Hematopoietic multipotent progenitor cell treated with erythropoietin and hydrocortisone succinate and interleukin-3 and kit ligand, for 6 days (in vitro differentiated cells): Measurements from ENCODE around the gene ST6GALNAC1.
"Not testable (repeated sequence)": the region's sequence is repeated elsewhere in the genome, so short reads cannot be mapped to it uniquely, and the experiment has no call there.

Experiments
- DNase-seq: peaks from one replicate; pipeline ENCODE4 v3.0.0-alpha.2; 2015

Gene ST6GALNAC1

GRCh38 chr17:76611080-76611749 lies 32.3 kb downstream of the ST6GALNAC1 start:
- not testable (repeated sequence) for DNase-seq

- not testable (repeated sequence) for DNase-seq
Measured at GRCh38 chr17:76606685-76607084, 36.9 kb downstream of the ST6GALNAC1 start.

GRCh38 chr17:76601065-76601464 lies 42.5 kb downstream of the ST6GALNAC1 start:
- no peak for DNase-seq

GRCh38 chr17:76599694-76600460 lies 43.7 kb downstream of the ST6GALNAC1 start:
- peak; percentile 51 for DNase-seq

- peak; percentile 28 for DNase-seq
Measured at GRCh38 chr17:76598004-76598439, 45.5 kb downstream of the ST6GALNAC1 start.

GRCh38 chr17:76597156-76598003 lies 46.2 kb downstream of the ST6GALNAC1 start:
- no peak for DNase-seq

- DNase-seq: no peak
Measured at GRCh38 chr17:76594690-76595089, 48.9 kb downstream of the ST6GALNAC1 start.

GRCh38 chr17:76593959-76594358 lies 49.6 kb downstream of the ST6GALNAC1 start:
- no peak for DNase-seq

GRCh38 chr17:76593384-76593826 lies 50.2 kb downstream of the ST6GALNAC1 start:
- DNase-seq: no peak

- DNase-seq: no peak
Measured at GRCh38 chr17:76588182-76588581, 55.4 kb downstream of the ST6GALNAC1 start.

GRCh38 chr17:76586741-76587487 lies 56.6 kb downstream of the ST6GALNAC1 start:
- peak; percentile 22 for DNase-seq

- peak; percentile 74 for DNase-seq
Measured at GRCh38 chr17:76585649-76586593, 57.6 kb downstream of the ST6GALNAC1 start, which contains the start of gene ST6GALNAC2. Gene ST6GALNAC2 (minus strand): TSS chr17:76585860. CDS start chr17:76585808, 52 bp downstream.

GRCh38 chr17:76585033-76585648 lies 58.4 kb downstream of the ST6GALNAC1 start:
- peak; percentile 37 for DNase-seq

GRCh38 chr17:76584427-76585032 lies 59.0 kb downstream of the ST6GALNAC1 start:
- DNase-seq: peak; percentile 31

- peak; percentile 0 for DNase-seq
Measured at GRCh38 chr17:76582660-76583059, 60.9 kb downstream of the ST6GALNAC1 start.

GRCh38 chr17:76581515-76581914 lies 62.0 kb downstream of the ST6GALNAC1 start:
- no peak for DNase-seq

GRCh38 chr17:76579281-76579680 lies 64.3 kb downstream of the ST6GALNAC1 start:
- peak; percentile 27 for DNase-seq

- no peak for DNase-seq
Measured at GRCh38 chr17:76578376-76578775, 65.2 kb downstream of the ST6GALNAC1 start.

- no peak for DNase-seq
Measured at GRCh38 chr17:76577876-76578275, 65.7 kb downstream of the ST6GALNAC1 start.

- no peak for DNase-seq
Measured at GRCh38 chr17:76576189-76576588, 67.4 kb downstream of the ST6GALNAC1 start.
